Hepatic stellate cell (primary cell): ENCODE results near the gene KRT85.
A peak's percentile ranks its signal among the peaks of the same experiment; 100 is the strongest.
"Not testable (repeated sequence)": the region's sequence is repeated elsewhere in the genome, so short reads cannot be mapped to it uniquely, and the experiment has no call there.

Experiments
- DNase-seq: peaks from one replicate; pipeline ENCODE4 v3.0.0; 2011; ENCODE audit warnings: low spot score

The KRT85 gene

DNA sequence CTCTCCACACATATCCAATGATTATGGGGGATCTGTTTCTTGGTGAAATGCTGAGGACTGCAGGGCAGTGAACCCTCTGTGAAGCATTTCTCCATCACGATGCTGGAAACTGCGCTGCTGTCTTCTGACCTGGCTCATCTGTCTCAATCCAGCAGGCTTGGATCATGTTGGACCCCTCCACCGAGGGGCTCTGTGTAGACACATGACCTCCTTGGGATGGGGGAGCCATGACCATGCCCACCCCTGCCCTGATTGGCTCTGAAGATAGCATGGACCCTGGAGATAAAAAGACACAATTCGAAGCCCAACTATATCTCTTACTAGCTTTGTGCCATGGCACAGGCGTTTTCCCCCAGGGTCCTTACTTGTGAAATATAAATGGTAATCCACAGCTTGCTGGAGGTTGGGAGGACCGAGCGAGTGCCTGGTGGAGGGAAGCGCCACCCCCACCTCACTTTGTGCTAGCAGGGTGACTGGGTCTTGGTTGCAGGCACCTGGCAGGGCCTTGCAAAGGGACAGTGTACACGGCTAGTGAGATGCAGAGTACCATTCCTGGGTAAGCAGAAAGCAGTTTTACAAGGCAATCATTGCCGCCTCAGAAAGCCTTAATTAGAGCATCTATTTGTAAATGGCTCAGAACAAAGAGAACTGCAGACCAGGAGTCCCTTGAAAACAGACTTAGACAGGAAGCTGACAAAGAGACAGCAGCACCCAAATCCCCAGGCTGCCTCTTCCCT is 43.7 kb downstream of the KRT85 start:
- no peak for DNase-seq

DNA sequence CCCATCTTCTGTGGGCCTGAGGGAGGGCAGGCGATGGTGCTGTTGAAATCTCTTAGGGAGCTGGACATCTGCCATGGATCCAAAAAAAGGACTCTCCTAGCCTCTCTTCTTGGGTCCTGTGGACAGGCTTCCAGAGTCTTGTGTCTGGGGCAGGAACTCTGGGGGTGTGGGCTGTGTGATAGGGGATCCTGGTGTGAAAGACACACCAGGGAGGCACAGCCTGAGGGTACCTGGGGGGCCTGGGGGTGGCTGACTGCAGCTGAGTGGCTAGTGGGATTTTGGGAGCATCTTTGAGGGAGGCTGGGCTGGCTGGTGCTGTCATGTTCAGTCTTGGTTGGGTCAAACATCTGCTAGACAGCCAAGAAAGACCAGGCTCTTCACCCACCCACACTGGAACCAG is 44.3 kb downstream of the KRT85 start:
- DNase-seq = no peak

DNA sequence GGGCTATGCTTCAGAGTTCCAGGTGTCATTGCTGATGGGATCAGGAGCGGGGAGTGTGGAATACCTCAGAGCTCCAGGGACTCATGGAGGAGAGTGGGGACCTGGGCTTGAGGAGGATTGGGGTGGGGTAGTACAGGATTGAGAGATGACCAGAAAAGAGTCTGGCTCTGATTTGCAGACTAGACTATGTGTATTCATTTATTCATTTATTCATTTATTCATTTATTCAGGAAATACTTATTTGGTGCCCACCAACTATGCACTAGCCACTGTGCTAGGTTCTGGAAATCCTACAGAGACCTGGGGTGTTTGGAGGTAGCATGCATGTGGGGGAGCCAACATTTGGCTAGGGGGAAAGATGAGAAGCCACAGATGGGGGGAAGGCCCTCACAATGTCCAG is 45.2 kb downstream of the KRT85 start:
- DNase-seq = no peak

DNA sequence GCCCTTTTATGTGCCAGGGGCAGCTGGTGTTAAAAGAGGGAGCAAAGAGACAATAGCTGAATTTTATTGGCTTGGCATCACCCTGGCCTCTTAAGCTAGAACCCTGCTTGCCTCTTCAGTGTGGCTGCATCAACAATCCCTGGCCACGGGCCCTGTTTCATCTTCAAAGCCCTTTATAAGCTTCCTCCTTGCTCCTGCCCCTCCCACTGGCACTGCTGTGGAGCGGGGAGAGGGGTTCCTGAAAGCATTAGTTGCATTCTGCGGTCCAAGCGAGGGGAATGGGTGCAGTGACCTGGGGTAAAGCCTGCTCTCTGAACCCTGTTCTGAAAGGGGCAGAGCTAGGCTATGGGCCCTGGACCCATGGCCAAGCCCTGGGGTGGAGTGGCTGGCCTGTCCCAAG is 45.9 kb downstream of the KRT85 start:
- no peak for DNase-seq

DNA sequence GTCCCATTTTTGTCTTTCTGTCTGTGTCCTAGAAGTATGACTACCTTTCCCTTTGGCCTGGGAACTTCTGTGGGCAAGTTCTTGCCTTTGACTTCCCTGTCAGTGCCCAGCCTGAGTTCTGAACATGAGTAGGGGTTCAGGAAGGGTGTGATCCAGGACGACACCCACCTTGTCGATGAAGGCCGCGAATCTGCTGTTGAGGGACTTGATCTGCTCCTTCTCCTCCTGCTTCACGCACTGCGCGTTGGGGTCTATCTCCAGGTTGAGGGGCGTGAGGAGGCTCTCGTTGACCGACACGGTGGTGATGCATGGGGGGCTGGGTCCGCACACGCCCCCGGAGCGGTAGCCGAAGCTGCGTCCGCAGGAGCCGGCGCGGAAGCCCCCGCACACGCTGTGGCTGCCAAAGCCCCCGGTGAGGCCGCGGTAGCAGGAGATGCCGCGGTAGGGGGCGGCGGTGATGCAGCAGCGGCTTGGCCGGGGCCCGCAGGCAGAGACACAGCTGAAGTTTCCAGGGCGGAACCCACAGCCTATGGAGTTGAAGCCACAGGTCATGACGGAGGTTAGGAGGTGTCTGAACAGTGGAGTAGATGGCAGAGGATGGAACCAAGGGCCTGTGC is 46.4 kb downstream of the KRT85 start, which contains the start of gene KRT83:
Gene KRT83, minus strand, starts transcription at position 615 of the 617 bp plus-strand sequence. Its CDS starts 63 bp downstream, at position 552.
- DNase-seq = no peak

DNA sequence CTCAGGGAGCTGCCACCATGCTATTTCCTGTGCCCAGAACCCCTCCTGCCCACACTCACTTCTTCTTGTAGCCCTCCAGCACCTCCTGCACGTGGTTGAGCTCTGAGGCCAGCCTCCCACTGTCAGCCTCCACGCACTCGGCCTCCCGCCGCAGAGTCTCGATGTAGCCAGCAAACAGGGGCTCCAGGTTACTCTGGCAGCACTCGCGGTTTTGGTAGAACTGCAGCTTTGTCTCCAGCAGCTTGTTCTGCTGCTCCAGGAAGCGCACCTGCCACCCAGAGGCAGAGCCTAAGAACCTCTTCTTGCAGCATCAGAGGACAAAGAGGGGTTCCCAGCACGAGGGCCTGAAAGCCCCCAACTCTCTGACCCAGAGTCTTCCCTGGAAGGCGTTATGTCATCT is 48.2 kb downstream of the KRT85 start:
- no peak for DNase-seq

DNA sequence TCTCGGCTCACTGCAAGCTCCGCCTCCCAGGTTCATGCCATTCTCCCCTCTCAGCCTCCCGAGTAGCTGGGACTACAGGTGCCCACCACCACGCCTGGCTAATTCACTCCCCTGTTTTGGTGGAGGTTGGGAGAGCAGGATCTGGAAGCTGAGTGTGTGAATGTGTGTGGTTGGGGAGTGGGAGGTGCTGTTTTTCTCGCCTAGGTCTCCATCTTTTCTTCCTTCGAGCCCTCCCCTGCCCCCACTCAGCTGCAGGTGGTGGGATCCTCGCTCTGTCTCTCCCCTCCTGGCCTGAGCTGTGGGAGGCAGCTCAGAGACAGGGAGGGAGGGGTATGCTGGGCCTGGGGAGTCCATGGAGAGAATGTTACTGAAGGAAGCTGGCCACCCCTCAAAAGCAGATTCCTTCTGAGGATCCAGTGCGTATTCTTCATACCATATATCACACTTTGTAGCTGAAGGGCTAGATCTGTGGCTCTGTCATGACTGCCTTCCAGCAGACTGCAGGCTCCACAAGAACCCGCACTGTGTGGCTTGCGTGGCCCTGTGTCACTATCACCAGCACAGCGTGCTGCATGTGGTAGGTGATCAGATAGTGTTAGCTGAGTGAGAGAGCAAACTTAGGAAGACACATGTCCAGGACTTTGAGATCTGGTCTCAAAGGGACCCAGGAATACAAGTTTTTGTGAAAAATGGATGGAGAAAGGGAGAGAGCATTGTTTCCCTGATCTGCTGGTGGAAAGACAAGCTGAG is 48.9 kb downstream of the KRT85 start:
- DNase-seq = no peak

DNA sequence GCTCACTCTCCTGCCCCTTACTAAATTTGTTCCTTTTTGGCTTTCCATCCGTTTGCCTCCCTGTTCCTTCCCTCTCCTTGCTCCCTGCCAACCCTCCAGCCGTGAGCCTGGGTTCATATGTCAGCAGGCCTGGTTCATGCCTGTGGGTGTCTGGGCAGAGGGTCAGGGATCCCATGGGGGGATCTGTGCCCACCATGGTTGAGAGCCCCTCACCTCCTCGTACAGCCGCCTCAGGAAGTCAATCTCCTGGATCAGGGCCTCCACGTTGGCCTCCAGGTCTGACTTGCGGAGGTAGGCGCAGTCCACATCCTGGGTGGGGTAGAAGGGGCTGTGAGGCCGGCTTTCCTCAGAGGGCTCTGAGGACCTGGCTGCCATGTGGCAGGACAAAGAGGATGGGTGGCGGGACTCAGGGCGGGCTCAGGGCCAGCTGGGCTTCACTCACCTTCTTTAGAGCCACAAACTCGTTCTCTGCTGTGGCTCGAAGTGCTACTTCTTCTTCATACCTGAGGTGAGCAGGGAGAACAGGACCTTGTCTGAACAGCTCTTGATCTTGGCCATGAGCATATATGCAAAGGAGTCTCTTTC is 49.7 kb downstream of the KRT85 start:
- DNase-seq = no peak

DNA sequence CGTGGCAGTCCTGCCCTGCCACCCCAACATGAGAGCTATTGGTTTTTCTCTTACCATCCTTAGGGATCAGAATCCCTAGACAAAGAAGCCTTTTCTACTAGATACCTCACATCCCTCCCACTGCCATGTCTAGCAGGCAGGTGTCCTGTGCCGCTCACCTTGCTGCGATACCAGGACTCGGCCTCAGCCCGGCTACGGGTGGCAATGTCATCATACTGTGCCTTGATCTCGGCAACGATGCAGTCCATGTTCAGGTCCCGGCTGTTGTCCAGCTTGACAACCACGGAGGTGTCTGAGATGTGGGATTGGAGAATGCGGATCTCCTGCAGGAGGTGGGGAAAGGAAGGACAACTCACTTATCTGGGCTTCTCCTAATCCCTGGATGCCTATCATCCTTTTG is 50.6 kb downstream of the KRT85 start:
- DNase-seq = no peak

DNA sequence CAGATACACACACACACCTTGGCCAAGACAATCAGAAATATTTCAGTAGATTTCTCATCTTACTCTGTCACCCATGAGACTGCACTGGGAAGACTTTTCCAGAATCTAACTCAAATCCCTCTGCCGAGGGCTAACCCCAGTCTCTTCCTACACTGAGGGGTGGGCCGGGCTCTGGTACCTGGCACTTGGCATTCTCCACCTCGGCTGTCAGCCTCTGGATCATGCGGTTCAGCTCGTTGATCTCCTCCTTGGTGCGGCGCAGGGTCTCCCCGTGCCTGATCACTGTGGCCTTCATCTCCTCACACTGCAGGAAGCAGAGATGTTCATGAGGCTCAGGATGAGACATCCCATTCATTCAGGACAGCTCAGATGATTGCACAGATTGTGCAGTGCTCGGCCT is 51.0 kb downstream of the KRT85 start:
- DNase-seq = no peak

DNA sequence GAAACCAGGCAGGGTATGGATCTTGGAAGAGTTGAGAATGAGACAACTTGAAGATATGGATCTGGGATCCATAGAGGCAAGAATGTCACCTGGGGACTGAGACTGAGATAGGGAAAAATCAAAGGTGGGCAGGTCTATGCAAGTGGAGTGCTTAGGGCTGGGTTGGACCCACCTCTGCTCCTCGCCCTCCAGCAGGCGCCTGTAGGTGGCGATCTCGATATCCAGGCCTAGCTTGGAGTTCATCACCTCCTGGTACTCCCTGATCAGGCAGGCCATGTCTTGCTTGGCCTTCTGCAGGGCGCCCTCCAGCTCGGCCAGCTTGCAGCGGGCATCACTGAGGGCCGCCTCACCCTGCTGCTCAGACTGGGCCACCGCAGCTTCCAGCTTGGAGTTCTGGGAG is 51.6 kb downstream of the KRT85 start:
- not testable (repeated sequence) for DNase-seq

DNA sequence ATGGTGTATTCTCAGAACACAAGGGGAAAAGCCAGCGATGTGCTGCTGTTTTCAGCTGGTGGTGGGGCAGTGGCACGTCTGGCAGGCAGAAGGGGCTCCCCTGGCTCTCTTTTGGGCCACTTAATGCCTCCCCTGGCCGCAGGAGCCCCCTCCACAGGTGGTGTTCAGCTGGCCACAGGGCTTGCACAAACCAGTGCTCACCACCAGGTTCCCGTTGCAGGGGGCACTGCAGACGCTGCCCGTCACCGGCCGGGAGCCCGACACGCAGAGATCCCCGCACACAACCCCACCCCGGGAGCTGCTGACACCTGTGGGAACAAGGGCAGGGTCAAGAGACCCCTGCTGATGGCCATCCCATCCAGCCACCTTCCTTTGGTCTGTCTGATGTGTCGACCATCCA is 52.8 kb downstream of the KRT85 start:
- no peak for DNase-seq

DNA sequence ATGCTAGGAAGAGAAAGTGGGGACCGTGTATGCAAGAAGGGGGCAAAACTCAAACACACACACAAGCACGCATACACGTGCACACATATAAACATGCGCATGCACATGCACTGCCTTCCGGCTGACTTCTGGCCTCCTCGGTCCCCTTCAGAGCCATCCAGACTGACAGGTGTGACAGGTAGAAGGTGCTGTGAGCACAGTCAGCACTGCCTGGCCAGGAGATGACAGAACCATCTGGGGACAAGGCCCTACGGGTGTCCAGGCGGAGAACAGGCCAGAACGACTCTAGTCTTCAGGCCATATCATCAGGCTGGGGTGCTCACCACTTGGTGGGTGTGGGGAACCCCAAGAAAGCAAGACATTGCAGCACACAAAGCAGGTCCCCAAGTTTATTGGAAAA is 53.4 kb downstream of the KRT85 start:
- DNase-seq = no peak

DNA sequence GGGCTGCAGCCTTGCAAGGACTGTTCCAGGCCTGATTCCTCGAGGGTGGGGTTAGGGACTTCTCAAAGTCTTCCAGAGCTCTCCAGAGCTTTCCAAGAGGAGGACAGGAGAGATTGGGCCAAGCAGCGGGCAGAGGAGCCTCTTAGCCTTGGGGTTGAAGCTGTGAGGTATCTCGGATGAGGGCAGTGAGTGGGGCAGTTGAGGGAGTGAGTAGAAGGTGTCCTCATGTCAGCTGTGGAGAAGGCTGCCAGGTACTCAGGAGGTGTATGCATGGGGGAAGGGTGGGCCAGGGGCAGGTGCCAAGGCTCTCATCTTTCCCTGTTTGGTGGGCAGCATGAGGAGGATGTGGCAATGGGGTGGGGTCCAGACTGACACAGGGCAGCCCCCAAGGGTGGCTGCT is 53.8 kb downstream of the KRT85 start:
- DNase-seq = no peak

DNA sequence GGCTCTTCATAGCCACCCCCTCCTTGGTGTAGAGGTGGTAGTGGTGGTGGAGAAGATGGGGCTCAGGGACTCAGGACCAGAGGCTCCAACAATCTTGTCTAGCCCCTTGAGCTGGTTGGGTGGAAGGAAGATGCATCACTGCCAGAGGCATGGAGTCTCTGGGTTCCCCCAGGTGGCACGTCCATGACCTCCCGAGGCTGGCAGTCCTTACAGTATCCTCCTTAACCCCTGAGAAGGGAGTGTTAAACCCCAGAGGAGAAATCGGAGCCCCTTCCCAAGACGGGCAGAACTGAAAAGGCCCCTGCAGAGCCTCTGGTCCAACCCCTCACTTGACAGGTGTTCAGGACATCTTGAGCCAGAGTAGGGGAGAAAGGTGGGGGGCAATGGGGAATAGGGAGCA is 55.2 kb downstream of the KRT85 start:
- no peak for DNase-seq

DNA sequence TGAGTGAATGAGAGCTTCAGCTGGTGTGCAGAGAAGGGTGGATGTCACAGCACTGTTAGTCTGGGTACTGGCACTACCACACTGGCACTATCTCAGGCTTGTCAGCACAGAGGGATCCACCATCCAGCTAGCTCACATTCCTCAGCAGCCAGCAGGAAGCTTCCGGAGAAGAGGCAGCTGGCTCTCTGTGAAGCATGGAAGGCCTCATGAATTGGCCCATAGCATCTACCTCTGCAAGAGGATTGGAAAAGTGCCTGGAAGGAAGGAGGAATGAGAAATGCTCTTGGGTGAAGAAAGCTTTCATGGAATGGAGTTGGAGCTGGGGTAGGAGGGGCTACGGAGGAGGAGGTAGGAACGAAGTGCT is 56.0 kb downstream of the KRT85 start:
- no peak for DNase-seq

DNA sequence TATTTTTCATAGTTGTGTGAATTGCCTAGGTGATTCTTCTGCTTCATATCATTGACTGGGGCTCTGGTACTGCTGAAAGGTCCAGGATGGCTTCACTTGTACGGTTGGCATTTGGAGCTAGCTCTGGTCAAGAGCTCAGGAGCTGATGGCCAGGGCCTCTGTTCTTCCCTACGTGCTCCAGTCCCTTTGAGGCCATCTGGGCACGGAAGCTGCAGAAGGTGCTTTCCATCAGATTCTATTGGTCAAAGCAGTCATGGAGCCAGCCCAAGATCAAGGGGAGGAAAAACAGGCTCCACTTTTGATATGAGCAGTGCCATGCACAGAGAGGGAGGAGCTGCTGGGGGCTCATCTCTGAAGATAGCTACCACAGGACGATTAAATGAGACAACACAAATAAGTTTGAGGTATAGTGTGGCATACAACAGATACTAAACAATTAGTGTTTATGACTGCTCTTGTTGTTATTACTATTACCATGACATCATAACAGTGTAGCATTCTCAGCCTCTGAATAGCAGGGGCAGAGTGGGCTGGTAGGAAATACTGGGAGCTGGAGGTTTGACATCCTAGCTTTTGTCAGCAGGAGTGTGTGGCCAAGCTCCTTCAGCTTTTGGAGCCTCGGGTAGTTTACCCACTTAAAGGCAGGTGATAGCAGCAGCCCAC is 56.5 kb downstream of the KRT85 start:
- DNase-seq = peak; percentile 63
